ENCODE data around the gene NECTIN2.

- TF ChIP-seq YY1 (IDR thresholded peaks at IDR 0.05) (no peak), GABPA (IDR thresholded peaks at IDR 0.05 in 1 of 2, conservative IDR thresholded peaks at IDR 0.05 in 1 of 2) (no peak), TAF1 (conservative IDR thresholded peaks at IDR 0.05) (no peak), JUND (IDR thresholded peaks at IDR 0.05) (no peak)
- TF ChIP-seq, protein P1, sequence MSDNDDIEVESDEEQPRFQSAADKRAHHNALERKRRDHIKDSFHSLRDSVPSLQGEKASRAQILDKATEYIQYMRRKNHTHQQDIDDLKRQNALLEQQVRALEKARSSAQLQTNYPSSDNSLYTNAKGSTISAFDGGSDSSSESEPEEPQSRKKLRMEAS (IDR thresholded peaks at IDR 0.05) = no peak
These were observed 22.8 kb upstream of the NECTIN2 start for GRCh38 chr19:44823373-44823698.

Measured in liver (tissue), 2 donors.